Stimulated activated CD8-positive, alpha-beta memory T cell treated with anti-CD3 and anti-CD28 coated beads, Interleukin-12 subunit alpha, Interleukin-12 subunit beta, amount 100 ng/mL, for 4 hours (primary cell): Measurements from ENCODE around the gene SLC9A1.
A peak's percentile ranks its signal among the peaks of the same experiment; 100 is the strongest.

Experiments
- DNase-seq: peaks from one replicate; pipeline ENCODE4 v3.0.0-alpha.2; 2020; ENCODE audit warnings: low read depth

SLC9A1 gene

GRCh38 chr1:27150641-27151040 lies 4.3 kb downstream of the SLC9A1 start:
- DNase-seq = no peak

- DNase-seq = no peak
These were observed 4.7 kb downstream of the SLC9A1 start for GRCh38 chr1:27150183-27150582.

DNA sequence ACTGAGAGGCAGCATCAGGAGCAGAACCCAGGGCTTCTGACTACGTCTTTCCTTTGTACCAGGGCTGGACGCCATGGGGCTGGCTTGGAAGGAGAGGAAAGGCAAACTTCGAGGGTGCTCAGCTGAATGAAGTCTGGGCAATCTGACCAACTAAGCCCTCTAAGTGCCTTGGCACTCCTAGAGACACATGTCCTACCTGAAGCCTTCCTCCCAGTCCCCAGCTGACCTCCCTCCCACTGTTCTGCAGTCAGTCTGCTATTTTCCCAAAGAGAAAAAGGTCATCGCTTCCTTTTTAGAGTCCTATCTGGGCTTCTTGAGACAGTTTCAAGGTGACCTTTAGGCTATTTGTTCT lies 5.2 kb downstream of the SLC9A1 start:
- no peak for DNase-seq

DNA sequence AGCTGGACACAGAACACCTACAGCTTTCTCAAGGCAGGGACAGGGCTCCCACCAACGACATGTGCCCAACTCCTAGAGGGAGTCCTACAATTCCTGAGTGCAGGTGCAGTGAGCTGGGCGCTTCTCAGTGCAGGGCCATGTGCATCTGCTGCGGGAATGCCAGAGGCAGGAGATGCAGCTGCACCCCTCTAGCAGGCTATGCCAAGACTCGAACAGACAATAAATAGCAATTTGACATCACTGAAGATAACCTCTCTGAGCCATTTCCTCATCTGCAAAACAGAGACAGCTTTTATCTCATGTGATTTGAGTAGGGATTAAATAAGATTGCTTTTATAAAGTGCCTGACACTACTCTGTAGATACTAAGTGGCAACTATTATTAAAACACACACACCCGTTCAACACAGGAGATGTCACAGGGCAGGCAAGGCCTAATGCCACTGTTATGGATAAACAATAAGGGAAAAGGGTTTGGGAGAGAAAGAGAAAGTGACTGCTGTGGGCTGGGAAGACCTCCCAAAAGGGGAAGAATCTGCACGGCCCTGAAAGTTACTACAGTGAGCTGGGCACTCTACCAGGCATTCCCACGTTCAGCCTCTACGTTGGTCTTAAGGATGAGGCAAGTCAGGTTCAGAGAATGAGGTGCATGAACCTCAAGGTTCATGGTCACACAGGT lies 5.7 kb downstream of the SLC9A1 start:
- DNase-seq = no peak

DNA sequence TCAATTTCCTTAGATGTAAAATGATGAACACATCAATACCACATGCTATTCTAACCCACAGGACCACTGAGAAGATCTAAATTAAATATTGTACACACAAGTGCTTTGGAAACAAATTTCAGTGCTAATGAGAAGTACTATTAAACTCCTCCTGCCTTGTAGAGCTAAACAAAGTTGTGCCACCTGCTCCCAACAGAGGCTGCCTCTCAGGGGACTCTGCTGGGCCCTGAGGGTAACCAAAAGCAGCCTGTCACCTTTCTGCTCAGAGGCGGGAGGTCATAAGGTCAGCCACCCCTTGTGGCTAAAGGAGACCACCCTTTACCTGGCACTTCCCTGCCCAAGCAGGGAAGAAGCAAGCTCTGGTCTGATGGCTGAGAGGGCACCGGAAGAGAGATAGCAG lies 6.3 kb downstream of the SLC9A1 start:
- no peak for DNase-seq

DNA sequence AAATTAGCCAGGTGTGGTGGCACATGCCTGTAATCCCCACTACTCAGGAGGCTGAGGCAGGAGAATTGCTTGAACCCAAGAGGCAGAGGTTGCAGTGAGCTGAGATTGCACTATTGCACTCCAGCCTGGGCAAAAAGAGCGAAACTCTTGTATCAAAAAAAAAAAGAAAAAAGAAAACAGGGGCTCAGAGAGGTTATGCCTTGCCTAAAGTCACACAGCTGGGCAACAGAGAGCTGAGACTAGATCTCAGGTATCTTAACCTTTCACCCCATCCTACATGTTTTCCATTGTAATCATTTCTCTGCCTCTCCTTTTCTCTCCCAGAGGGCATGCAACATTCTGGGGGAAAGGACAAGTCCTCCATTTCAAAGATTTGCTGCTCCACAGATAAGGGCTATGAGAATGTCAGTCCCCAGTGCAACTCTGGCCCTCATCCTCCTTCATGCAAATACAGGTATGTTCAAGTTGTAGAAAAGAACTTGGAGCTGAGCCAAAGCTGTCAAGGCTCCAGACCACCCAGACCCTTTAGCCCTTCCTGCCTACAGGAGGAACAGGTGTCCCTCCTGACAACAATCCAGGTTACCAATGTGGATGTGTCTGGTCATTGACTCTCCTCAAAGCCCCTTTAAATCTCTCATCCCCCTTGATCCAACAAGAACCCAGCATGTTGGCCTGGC lies 6.9 kb downstream of the SLC9A1 start:
- DNase-seq = no peak

DNA sequence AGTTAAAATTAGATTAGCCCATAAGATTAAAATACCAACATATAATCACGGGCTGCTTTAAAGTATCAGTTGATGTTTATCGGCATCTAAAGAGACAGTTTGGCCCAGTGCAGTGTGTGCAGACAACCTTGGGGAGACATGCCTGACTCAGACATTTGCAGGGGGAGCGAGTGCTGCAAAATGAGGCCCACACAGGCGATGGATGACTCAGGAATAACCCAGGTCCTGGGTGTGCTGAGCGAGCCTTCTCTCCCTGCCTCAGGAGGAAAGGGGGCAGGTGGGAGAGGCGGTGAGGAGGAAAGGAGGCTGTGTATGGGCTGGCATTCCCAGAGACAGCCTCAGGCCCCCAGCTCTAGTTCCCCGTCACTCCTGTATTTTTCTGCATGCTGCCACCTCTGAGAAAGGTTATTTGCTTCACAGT lies 9.0 kb downstream of the SLC9A1 start:
- no peak for DNase-seq

- DNase-seq = no peak
These were observed 9.8 kb downstream of the SLC9A1 start for GRCh38 chr1:27144920-27145661.

DNA sequence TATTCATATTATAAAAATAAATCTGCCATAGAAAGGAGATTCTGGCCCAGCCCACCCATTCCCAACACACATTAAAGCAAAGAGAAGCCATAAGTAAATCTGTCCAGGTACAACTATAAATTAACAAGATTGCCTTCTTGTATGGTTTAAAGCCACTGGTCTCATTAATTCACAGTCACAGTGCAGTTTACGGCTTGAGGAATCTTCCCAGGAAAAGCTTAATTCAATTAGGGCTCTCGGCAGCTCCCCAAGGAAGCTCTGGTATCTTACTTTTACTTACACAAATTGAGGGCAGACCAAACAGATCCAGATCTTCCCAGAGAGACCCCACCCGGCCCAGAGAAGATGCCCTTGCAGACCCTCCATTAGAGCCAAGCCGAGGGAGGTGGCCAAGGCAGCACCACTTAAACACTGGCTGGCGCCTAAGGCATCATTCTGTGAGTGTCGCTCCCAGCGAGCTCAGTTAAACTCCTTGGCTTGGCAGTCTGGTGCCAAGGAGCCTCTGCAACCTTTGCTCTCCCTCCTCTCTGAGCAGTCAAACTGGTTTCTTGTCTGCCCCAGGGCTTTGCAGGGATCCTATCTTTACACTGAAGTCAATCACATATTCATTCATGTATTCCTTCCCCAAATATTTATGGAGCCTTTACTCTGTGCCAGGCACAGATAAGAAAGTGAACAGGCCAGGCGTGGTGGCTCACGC lies 10.7 kb downstream of the SLC9A1 start:
- no peak for DNase-seq

GRCh38 chr1:27143401-27143800 lies 11.5 kb downstream of the SLC9A1 start:
- no peak for DNase-seq

GRCh38 chr1:27142464-27142863 lies 12.5 kb downstream of the SLC9A1 start:
- no peak for DNase-seq

- DNase-seq = no peak
These were observed 13.5 kb downstream of the SLC9A1 start for GRCh38 chr1:27141266-27142003.

DNA sequence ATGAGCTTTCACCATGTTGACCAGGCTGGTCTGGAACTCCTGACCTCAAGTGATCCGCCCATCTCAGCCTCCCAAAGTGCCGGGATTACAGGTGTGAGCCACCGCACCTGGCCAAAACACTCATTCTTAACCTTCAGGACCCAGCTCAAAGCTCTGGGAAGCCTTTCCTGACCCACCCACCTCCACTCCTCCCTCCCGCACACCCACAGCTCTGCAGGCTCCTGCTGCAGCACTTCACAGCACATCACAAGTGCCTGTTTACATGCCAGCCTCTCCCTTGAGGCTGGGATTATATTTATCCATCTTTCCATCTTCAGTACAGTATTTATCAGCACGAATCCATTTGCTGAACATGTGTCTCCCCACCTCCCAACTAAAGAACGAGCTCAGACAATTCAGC lies 14.9 kb downstream of the SLC9A1 start:
- no peak for DNase-seq

- no peak for DNase-seq
These were observed 16.0 kb downstream of the SLC9A1 start for GRCh38 chr1:27138927-27139326.

- no peak for DNase-seq
These were observed 16.6 kb downstream of the SLC9A1 start for GRCh38 chr1:27138368-27138767.

DNA sequence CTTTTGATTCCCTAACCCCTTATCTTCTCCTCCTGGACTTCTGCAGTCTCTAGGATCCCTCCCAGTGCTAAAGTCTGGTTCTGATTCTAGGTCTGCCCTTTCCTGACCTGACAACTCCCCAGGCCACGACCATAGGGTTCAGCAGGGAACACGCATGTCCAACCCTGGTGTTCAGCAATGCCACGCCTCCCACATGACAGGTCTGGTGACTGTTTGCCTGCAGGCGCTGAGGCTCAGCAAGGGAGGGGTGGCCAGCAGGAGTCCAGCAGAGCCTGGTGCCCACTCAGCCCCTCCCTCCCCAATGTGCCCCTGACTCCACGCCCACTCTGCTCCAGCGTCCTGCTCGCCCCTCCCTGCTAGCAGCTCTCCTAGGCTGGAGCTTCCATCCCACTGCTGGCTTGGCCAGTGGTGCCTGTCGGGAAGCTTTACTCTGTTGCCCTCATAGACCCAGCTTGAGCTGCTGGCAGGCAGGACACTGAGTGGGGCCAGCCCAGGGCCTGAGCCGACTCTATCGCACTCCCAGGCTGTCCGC lies 17.3 kb downstream of the SLC9A1 start:
- DNase-seq = no peak

- DNase-seq = peak; percentile 55
These were observed 17.9 kb downstream of the SLC9A1 start for GRCh38 chr1:27136998-27137542.

DNA sequence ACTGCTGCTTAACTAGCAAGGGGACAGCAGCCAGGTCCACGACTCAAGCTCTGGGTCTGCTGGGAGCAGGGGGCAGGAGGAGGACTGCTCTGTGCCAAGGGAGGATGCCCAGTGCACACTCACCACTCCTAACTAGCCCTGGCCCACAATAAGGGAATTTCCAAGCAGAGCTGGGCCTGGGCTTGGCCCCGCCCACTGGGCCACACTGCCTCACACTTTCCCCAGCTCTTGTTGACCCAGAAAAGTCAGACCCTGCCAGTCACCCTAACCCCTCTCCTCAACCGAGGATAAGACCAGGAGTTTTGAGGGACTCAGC lies 18.7 kb downstream of the SLC9A1 start:
- no peak for DNase-seq

- no peak for DNase-seq
These were observed 19.2 kb downstream of the SLC9A1 start for GRCh38 chr1:27135541-27136235.

DNA sequence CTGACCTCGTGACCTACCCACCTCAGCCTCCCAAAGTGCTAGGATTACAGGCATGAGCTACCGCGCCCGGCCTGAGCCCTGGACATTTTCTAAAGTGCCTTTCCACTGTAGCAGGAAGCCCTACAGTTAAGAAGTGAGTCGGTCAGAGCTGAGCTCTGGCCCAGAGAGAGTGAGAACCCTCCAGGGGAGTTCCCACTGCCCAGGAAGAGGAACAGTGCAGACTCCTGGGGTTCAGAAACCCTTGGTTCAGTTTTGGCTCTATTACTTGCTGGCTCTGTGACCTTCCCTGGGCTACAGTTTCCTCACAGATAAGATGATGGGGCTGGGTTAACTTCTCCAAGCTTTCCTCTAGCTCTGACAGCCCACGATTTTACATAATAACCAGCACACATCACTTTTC lies 20.9 kb downstream of the SLC9A1 start:
- no peak for DNase-seq

DNA sequence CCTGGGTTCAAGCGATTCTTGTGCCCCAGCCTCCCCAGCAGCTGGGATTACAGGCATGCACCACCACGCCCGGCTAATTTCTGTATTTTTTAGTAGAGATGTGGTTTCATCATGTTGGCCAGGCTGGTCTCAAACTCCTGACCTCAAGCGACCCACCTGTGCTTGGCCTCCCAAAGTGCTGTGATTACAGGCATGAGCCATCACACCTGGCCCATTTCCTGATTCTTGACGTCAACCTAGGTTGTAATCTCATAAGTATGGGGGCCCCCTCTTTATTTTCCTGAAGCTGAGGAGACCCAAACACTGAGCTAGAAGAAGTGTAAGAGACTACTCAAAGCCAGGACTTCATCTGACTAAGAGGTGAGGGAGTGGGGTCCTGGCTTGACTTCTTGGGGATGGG lies 21.8 kb downstream of the SLC9A1 start:
- DNase-seq = no peak
